LNCaP clone FGC (cell line): ENCODE data around the gene ANKRD18B.
"Not testable (repeated sequence)": the region's sequence is repeated elsewhere in the genome, so short reads cannot be mapped to it uniquely, and the experiment has no call there.

Experiments used
- DNase-seq: peaks from one replicate; pipeline ENCODE4 v3.0.0-alpha.2; 2011; ENCODE audit warnings: low read depth
- H3K4me3 ChIP-seq: 2 replicates; pipeline ENCODE4 v1.5.1; 2011; ENCODE audit warnings: mild to moderate bottlenecking, low read depth, low read length, control low read depth
- CTCF ChIP-seq: IDR thresholded peaks from 2 replicates; pipeline ENCODE4 v1.5.1; 2012; ENCODE audit warnings: mild to moderate bottlenecking; ENCODE audit not compliant: control insufficient read depth, insufficient read depth; ENCODE audit errors: extremely low read depth

ANKRD18B gene

GRCh38 chr9:33588876-33589275 lies 64.8 kb downstream of the ANKRD18B start:
- H3K4me3 ChIP-seq, DNase-seq: not testable (repeated sequence)

GRCh38 chr9:33590857-33591256 lies 66.8 kb downstream of the ANKRD18B start:
- DNase-seq, H3K4me3 ChIP-seq: not testable (repeated sequence)

GRCh38 chr9:33596974-33597373 lies 72.9 kb downstream of the ANKRD18B start:
- not testable (repeated sequence) for DNase-seq, H3K4me3 ChIP-seq

GRCh38 chr9:33597386-33597785 lies 73.3 kb downstream of the ANKRD18B start:
- not testable (repeated sequence) for H3K4me3 ChIP-seq, DNase-seq

GRCh38 chr9:33598796-33599379 lies 74.8 kb downstream of the ANKRD18B start:
- DNase-seq, H3K4me3 ChIP-seq: not testable (repeated sequence)

GRCh38 chr9:33600911-33601310 lies 76.9 kb downstream of the ANKRD18B start:
- not testable (repeated sequence) for H3K4me3 ChIP-seq

GRCh38 chr9:33604249-33604648 lies 80.2 kb downstream of the ANKRD18B start:
- not testable (repeated sequence) for DNase-seq, H3K4me3 ChIP-seq
- 0 out of 2 replicates have a peak, but pooled peaks have one; percentile 7 for TF ChIP-seq CTCF

More at GRCh38 chr9:33600911-33601310, 76.9 kb downstream of the ANKRD18B start:
- not testable (repeated sequence) for DNase-seq

- not testable (repeated sequence) for H3K4me3 ChIP-seq, DNase-seq
Measured at GRCh38 chr9:33604936-33605335, 80.9 kb downstream of the ANKRD18B start.

GRCh38 chr9:33611358-33611757 lies 87.3 kb downstream of the ANKRD18B start:
- TF ChIP-seq CTCF: no peak
- no peak for DNase-seq
- H3K4me3 ChIP-seq: no peak overlapping the region

- not testable (repeated sequence) for DNase-seq
Measured at GRCh38 chr9:33612410-33612809, 88.4 kb downstream of the ANKRD18B start.

GRCh38 chr9:33614001-33614687 lies 90.1 kb downstream of the ANKRD18B start:
- no peak overlapping the region for H3K4me3 ChIP-seq
- DNase-seq: no peak
- TF ChIP-seq CTCF: no peak

More at GRCh38 chr9:33612410-33612809, 88.4 kb downstream of the ANKRD18B start:
- H3K4me3 ChIP-seq: not testable (repeated sequence)

- not testable (repeated sequence) for H3K4me3 ChIP-seq, DNase-seq
Measured at GRCh38 chr9:33618370-33618769, 94.3 kb downstream of the ANKRD18B start.
